ENCODE data around the gene CCDC18.

Gene CCDC18

DNA sequence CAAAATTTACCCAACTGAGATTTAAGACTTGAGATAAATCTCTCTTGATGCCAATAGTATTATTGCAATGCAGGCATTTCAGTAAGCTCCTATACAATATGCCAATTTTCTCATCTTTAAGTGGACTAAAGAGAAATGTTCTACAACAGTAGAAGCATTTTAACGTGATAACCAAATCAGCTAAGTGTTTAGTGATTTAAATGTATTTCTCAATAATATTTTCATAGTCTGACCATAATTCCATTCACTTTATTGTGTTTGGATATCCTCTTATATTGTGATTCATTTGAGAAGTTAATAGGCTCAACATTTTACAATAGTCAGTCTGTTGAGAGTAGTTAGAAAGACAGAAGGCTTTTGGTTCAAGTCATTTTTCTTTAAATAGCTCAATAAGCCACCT, 120.6 kb downstream of the CCDC18 start:
- Histone ChIP-seq H3K79me2 (ENCODE audit: insufficient read depth, low read length) (no peaks in the 10 kb centered on the region), H3K9ac (ENCODE audit: low read depth, low read length, poor library complexity, severe bottlenecking) (no peak overlapping the region), H3F3A (ENCODE audit: low read depth) (no peaks in the 10 kb centered on the region; the same call in 1 of the 2 replicates), H3K9me2 (replicated peaks; ENCODE audit: low read depth, low read length) (no peaks in the 10 kb centered on the region), H3K9me3 (ENCODE audit: insufficient read depth, low read depth, low read length) (no peaks in the 10 kb centered on the region), H3K36me3 (ENCODE audit: insufficient read depth, low read length) (no peaks in the 10 kb centered on the region), H4K20me1 (ENCODE audit: insufficient read depth, low read length, poor library complexity, severe bottlenecking) (no peaks in the 10 kb centered on the region), H3K4me1 (ENCODE audit: insufficient read depth, low read length, poor library complexity, severe bottlenecking) (peaks cover 8% of the 10 kb centered on the region), H2AFZ (ENCODE audit: low read length) (no peak overlapping the region), H3K27me3 (ENCODE audit: insufficient read depth, low read length, poor library complexity, severe bottlenecking) (no peaks in the 10 kb centered on the region), H3K4me3 (ENCODE audit: low read length, poor library complexity, severe bottlenecking) (no peak overlapping the region), H3K4me2 (ENCODE audit: low read depth, low read length, poor library complexity, severe bottlenecking) (no peak overlapping the region)
- no peak for TF ChIP-seq EZH2phosphoT487 (IDR thresholded peaks at IDR 0.05; ENCODE audit: borderline replicate concordance)
- TF ChIP-seq, protein P1, sequence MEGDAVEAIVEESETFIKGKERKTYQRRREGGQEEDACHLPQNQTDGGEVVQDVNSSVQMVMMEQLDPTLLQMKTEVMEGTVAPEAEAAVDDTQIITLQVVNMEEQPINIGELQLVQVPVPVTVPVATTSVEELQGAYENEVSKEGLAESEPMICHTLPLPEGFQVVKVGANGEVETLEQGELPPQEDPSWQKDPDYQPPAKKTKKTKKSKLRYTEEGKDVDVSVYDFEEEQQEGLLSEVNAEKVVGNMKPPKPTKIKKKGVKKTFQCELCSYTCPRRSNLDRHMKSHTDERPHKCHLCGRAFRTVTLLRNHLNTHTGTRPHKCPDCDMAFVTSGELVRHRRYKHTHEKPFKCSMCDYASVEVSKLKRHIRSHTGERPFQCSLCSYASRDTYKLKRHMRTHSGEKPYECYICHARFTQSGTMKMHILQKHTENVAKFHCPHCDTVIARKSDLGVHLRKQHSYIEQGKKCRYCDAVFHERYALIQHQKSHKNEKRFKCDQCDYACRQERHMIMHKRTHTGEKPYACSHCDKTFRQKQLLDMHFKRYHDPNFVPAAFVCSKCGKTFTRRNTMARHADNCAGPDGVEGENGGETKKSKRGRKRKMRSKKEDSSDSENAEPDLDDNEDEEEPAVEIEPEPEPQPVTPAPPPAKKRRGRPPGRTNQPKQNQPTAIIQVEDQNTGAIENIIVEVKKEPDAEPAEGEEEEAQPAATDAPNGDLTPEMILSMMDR (conservative IDR thresholded peaks at IDR 0.05; ENCODE audit: low read length): no peak

DNA sequence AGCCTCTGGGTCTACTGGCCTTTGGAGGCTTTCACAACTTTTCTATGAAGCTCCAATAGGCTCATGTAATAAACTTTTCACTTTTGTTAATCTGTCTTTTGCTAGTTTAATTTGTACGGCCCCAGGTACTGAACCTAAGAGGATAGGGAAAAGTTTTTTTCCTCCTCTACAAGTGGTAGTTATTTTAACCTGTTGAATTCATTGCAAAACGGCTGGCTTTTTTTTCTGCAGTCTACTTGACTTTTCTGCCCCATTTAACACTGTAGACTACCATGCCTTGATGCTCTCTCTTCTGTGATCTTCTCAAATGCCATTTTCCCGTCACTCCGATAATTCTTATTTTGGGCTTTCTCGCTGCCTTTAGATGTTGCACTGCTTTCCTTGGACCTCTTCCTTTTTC, 121.6 kb downstream of the CCDC18 start:
- no peaks in the 10 kb centered on the region for H3K27me3 ChIP-seq (ENCODE audit: insufficient read depth, low read length, poor library complexity, severe bottlenecking)
- no peaks in the 10 kb centered on the region for H3K9me2 ChIP-seq (replicated peaks; ENCODE audit: low read depth, low read length)
- TF ChIP-seq, protein P1 (conservative IDR thresholded peaks at IDR 0.05; ENCODE audit: low read length): no peak
- TF ChIP-seq EZH2phosphoT487 (IDR thresholded peaks at IDR 0.05; ENCODE audit: borderline replicate concordance): no peak
- no peak overlapping the region for H3K4me2 ChIP-seq (ENCODE audit: low read depth, low read length, poor library complexity, severe bottlenecking)
- H3K9ac ChIP-seq (ENCODE audit: low read depth, low read length, poor library complexity, severe bottlenecking): no peak overlapping the region
- H3K36me3 ChIP-seq (ENCODE audit: insufficient read depth, low read length): no peaks in the 10 kb centered on the region
- no peaks in the 10 kb centered on the region for H3K4me1 ChIP-seq (ENCODE audit: insufficient read depth, low read length, poor library complexity, severe bottlenecking)
- no peaks in the 10 kb centered on the region for H3K9me3 ChIP-seq (ENCODE audit: insufficient read depth, low read depth, low read length)
- no peak overlapping the region for H2AFZ ChIP-seq (ENCODE audit: low read length)
- no peaks in the 10 kb centered on the region for H4K20me1 ChIP-seq (ENCODE audit: insufficient read depth, low read length, poor library complexity, severe bottlenecking)
- no peak overlapping the region for H3K4me3 ChIP-seq (ENCODE audit: low read length, poor library complexity, severe bottlenecking)
- H3F3A ChIP-seq (ENCODE audit: low read depth): no peaks in the 10 kb centered on the region; the same call in 1 of the 2 replicates
- H3K79me2 ChIP-seq (ENCODE audit: insufficient read depth, low read length): no peaks in the 10 kb centered on the region

DNA sequence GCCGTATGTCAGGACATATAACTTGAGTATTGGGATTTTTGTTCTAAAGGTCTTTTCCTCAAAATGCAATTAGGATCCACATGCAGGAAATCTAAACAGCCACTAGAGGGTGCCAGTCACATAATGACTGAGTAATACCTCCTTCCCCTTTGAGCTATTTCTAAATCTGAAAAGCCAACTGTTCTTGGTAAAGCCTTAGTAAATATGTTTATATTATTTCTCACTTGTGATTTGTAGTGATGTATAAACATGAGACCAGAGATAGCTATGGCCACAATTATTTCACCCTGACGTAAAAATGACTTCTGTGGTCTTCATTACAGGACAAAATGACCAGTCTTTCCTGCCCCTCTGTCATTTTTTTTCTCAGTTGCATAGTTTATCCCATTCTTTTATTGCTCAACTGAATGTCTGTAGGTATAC, 124.2 kb downstream of the CCDC18 start:
- Histone ChIP-seq H3K27me3 (ENCODE audit: insufficient read depth, low read length, poor library complexity, severe bottlenecking) (no peaks in the 10 kb centered on the region), H4K20me1 (ENCODE audit: insufficient read depth, low read length, poor library complexity, severe bottlenecking) (no peaks in the 10 kb centered on the region), H3K9me2 (replicated peaks; ENCODE audit: low read depth, low read length) (no peaks in the 10 kb centered on the region), H3K9me3 (ENCODE audit: insufficient read depth, low read depth, low read length) (no peaks in the 10 kb centered on the region), H3K9ac (ENCODE audit: low read depth, low read length, poor library complexity, severe bottlenecking) (no peak overlapping the region), H3K79me2 (ENCODE audit: insufficient read depth, low read length) (no peaks in the 10 kb centered on the region), H2AFZ (ENCODE audit: low read length) (no peak overlapping the region), H3K4me1 (ENCODE audit: insufficient read depth, low read length, poor library complexity, severe bottlenecking) (no peaks in the 10 kb centered on the region), H3K36me3 (ENCODE audit: insufficient read depth, low read length) (no peaks in the 10 kb centered on the region), H3F3A (ENCODE audit: low read depth) (no peaks in the 10 kb centered on the region; the same call in 1 of the 2 replicates), H3K4me3 (ENCODE audit: low read length, poor library complexity, severe bottlenecking) (no peak overlapping the region), H3K4me2 (ENCODE audit: low read depth, low read length, poor library complexity, severe bottlenecking) (no peak overlapping the region)
- TF ChIP-seq, protein P1 (conservative IDR thresholded peaks at IDR 0.05; ENCODE audit: low read length): peak; percentile 98
- TF ChIP-seq EZH2phosphoT487 (IDR thresholded peaks at IDR 0.05; ENCODE audit: borderline replicate concordance): no peak
